22Rv1 (cell line): ENCODE results near the gene CHST3.

Experiments
- ZFX ChIP-seq: fragments of 450-650 bp; IDR thresholded peaks from 2 replicates; pipeline ENCODE4 v1.6.1; 2017; ENCODE audit warnings: antibody characterized with exemption, borderline replicate concordance
- TF ChIP-seq, protein P1 (sequence below): fragments of 450-650 bp; IDR thresholded peaks from 2 replicates; pipeline ENCODE4 v1.5.1; 2017; ENCODE audit warnings: mild to moderate bottlenecking

DNA sequence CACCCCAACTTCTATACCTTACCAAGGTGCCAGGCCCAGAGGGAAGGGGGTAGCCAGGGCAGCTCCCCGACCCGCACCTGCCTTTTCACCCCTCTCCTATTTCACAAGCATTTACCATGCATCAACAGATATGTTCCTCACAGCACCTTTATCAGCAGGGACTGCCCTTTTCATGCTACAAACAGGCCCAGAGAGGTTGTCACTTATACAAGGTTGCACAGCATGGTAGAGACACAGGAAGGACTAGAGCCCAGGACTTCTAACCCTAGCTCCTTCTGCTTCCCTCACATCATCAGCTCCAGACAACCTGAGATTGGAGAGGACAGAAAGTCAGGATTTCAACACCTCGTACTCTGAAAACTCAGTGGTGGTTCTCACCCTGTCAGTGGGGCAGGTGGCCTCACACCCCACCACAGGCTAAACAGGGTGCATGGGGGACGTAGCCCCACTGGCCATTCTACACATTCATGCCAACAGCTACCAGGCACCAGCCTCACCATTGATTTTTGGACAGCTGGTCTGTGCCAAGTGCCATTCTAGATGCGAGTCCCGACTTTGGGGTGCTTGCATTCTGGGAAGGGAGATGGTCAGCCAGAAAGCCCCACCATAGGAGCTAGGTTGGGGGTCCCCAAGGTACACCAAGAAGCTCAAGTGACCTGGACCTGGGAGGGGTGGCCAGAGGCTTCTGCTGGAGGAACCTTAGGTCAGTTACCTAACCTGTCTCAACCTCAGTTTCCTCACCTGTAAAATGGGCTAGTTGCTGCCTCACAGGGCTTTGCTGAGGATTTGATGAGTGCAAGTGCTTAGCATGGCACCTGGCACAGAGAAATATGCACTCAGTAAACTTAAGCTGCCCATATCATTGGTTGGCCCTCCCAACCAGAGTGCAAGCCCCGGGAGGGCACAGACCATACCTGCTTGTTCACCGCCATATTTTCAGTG, 38.4 kb downstream of the CHST3 start:
- TF ChIP-seq, protein P1, sequence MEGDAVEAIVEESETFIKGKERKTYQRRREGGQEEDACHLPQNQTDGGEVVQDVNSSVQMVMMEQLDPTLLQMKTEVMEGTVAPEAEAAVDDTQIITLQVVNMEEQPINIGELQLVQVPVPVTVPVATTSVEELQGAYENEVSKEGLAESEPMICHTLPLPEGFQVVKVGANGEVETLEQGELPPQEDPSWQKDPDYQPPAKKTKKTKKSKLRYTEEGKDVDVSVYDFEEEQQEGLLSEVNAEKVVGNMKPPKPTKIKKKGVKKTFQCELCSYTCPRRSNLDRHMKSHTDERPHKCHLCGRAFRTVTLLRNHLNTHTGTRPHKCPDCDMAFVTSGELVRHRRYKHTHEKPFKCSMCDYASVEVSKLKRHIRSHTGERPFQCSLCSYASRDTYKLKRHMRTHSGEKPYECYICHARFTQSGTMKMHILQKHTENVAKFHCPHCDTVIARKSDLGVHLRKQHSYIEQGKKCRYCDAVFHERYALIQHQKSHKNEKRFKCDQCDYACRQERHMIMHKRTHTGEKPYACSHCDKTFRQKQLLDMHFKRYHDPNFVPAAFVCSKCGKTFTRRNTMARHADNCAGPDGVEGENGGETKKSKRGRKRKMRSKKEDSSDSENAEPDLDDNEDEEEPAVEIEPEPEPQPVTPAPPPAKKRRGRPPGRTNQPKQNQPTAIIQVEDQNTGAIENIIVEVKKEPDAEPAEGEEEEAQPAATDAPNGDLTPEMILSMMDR, result no peak
- no peak for TF ChIP-seq ZFX
